ENCODE results near the gene SSU72. TPM values are rescaled to one million over a fixed set of nuclear protein-coding genes. Genes with fewer than 3 reads are reported as not detected.

The SSU72 gene
- total RNA-seq, 1 donor from 2014 or later = 117 TPM

DNA sequence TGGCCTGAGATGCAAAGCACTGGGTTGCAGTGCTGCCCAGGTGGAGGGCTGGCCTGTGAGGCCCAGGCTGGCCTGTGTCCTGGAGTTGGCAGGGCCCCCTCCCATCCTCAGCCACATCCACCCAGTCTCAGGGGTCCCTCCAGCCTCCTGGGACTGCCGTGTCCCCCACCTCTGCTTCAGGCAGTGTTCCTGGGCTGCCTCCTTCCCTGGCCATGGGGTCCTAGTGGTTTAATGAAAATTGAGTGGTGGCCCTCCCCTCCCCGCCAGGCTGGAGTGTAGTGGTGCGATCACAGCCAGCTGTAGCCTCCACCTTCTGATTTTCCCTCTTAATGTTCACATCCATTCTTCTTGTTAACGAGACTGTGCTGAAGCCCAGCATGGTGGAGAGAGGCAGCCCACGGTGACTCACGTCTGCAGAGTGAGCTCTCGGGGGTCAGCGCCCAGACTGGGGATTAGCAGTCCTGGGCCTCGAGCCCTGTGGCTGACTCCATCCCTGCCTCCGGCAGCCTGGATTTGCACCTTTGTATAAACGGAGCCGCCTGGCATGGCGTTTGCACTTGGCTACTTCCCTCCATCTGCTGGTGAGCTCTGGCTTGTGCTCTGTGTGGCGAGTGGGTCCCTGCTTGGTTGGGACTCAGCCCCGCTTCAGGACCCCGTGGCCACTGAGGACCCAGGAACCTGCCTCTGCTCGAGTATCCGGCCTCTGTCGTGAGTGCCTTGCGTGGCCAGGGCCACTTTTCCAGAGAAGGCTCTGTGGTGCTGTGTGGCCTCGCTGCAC is 47.5 kb upstream of the SSU72 start:
- peaks cover 7% of the 10 kb centered on the region for H3K4me1 Mint-ChIP-seq (ENCODE audit: unreplicated experiment)
- no peaks in the 10 kb centered on the region for H3K27me3 Mint-ChIP-seq (ENCODE audit: unreplicated experiment)
- DNase-seq (ENCODE audit: extremely low spot score, unreplicated experiment) = no peak
- TF ChIP-seq, protein P1, sequence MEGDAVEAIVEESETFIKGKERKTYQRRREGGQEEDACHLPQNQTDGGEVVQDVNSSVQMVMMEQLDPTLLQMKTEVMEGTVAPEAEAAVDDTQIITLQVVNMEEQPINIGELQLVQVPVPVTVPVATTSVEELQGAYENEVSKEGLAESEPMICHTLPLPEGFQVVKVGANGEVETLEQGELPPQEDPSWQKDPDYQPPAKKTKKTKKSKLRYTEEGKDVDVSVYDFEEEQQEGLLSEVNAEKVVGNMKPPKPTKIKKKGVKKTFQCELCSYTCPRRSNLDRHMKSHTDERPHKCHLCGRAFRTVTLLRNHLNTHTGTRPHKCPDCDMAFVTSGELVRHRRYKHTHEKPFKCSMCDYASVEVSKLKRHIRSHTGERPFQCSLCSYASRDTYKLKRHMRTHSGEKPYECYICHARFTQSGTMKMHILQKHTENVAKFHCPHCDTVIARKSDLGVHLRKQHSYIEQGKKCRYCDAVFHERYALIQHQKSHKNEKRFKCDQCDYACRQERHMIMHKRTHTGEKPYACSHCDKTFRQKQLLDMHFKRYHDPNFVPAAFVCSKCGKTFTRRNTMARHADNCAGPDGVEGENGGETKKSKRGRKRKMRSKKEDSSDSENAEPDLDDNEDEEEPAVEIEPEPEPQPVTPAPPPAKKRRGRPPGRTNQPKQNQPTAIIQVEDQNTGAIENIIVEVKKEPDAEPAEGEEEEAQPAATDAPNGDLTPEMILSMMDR (IDR thresholded peaks at IDR 0.05) = no peak
- no peak overlapping the region for H3K4me3 Mint-ChIP-seq (ENCODE audit: unreplicated experiment)
- peaks cover 3% of the 10 kb centered on the region for H3K36me3 Mint-ChIP-seq (ENCODE audit: unreplicated experiment)
- H3K27ac Mint-ChIP-seq (ENCODE audit: unreplicated experiment) = no peak overlapping the region
- no peaks in the 10 kb centered on the region for H3K9me3 Mint-ChIP-seq (ENCODE audit: unreplicated experiment)

DNA sequence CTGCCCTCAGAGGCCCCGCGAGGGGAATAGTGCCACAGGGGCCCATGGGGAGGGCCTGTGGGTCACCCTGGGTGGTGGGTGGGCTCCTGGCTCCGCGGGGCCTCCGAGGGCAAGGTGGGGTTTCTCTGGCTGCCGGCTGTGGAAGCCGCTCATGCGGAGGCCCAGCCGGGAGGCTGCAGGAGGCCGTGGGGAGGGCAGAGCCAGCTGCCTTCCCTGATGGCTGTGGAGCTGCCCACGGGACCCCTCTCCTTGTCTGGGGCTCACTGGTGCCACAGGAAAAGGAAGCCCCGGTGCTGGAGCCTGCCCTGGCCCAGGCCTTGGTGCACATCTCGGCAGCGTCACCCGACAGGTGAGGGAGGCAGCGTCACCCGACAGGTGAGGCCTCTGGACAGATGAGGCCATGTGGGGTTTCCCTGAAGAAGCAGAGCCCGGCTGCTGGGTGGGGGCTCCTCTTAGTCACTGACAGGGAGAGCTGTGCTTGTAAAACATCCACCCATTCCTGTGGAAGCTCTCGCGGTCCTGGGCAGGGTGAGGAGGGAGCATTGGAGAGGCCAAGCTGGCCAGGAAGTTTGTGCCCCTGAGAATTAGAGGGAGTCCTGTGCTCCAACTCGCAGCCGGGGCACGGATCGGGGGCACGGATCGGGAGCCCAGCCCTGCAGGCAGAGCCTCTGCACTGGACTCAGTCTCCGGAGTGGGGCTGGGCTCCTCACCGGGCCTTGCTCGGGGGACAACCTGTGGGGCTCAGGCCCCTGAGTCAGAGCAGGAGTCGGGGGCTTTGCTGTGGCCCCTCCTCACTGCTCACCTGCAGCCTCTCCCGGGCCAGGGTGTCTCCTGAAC is 46.7 kb upstream of the SSU72 start:
- TF ChIP-seq, protein P1 (IDR thresholded peaks at IDR 0.05) = no peak
- Mint-ChIP-seq H3K27me3 (ENCODE audit: unreplicated experiment) (no peaks in the 10 kb centered on the region), H3K4me1 (ENCODE audit: unreplicated experiment) (peaks cover 13% of the 10 kb centered on the region), H3K36me3 (ENCODE audit: unreplicated experiment) (peaks cover 3% of the 10 kb centered on the region), H3K9me3 (ENCODE audit: unreplicated experiment) (no peaks in the 10 kb centered on the region), H3K27ac (ENCODE audit: unreplicated experiment) (no peak overlapping the region), H3K4me3 (ENCODE audit: unreplicated experiment) (no peak overlapping the region)
- DNase-seq (ENCODE audit: extremely low spot score, unreplicated experiment) = no peak

GRCh38 chr1:1620433-1621139 is 45.9 kb upstream of the SSU72 start:
- TF ChIP-seq, protein P1 (IDR thresholded peaks at IDR 0.05) = no peak
- no peaks in the 10 kb centered on the region for H3K9me3 Mint-ChIP-seq (ENCODE audit: unreplicated experiment)
- H3K4me1 Mint-ChIP-seq (ENCODE audit: unreplicated experiment) = peaks cover 13% of the 10 kb centered on the region
- no peak overlapping the region for H3K4me3 Mint-ChIP-seq (ENCODE audit: unreplicated experiment)
- no peaks in the 10 kb centered on the region for H3K27me3 Mint-ChIP-seq (ENCODE audit: unreplicated experiment)
- H3K36me3 Mint-ChIP-seq (ENCODE audit: unreplicated experiment) = peaks cover 3% of the 10 kb centered on the region
- no peak overlapping the region for H3K27ac Mint-ChIP-seq (ENCODE audit: unreplicated experiment)
- no peak for DNase-seq (ENCODE audit: extremely low spot score, unreplicated experiment)

- no peak for DNase-seq (ENCODE audit: extremely low spot score, unreplicated experiment)
- Mint-ChIP-seq H3K9me3 (ENCODE audit: unreplicated experiment) (no peaks in the 10 kb centered on the region), H3K4me1 (ENCODE audit: unreplicated experiment) (peaks cover 15% of the 10 kb centered on the region), H3K36me3 (ENCODE audit: unreplicated experiment) (peaks cover 3% of the 10 kb centered on the region), H3K27me3 (ENCODE audit: unreplicated experiment) (no peaks in the 10 kb centered on the region), H3K27ac (ENCODE audit: unreplicated experiment) (no peak overlapping the region), H3K4me3 (ENCODE audit: unreplicated experiment) (no peak overlapping the region)
- TF ChIP-seq, protein P1 (IDR thresholded peaks at IDR 0.05) = no peak
Measured at GRCh38 chr1:1619917-1620361, 45.3 kb upstream of the SSU72 start.
